Activated CD4-positive, alpha-beta T cell treated with anti-CD3 and anti-CD28 coated beads, Interleukin-2, amount 10 ng/mL, durations not matched to agents 24 days and 14 days (primary cell): ENCODE measurements around the gene TOMM40. TPM values are rescaled to one million over a fixed set of nuclear protein-coding genes. Genes with fewer than 3 reads are reported as not detected.
"Not testable (repeated sequence)": the region's sequence is repeated elsewhere in the genome, so short reads cannot be mapped to it uniquely, and the experiment has no call there.

Experiments used
- DNase-seq: peaks from one replicate; pipeline ENCODE4 v3.0.0; 2022
- H3K27ac Mint-ChIP-seq: one replicate; pipeline ENCODE4 v1.8.0; 2022; ENCODE audit warnings: mild to moderate bottlenecking, mixed read lengths
- H3K27me3 Mint-ChIP-seq: one replicate; pipeline ENCODE4 v1.8.0; 2022; ENCODE audit warnings: mixed read lengths
- H3K36me3 Mint-ChIP-seq: one replicate; pipeline ENCODE4 v1.8.0; 2022; ENCODE audit warnings: low read depth, mild to moderate bottlenecking, mixed read lengths
- H3K4me1 Mint-ChIP-seq: one replicate; pipeline ENCODE4 v1.8.0; 2021; ENCODE audit warnings: mixed read lengths
- H3K4me3 Mint-ChIP-seq: one replicate; pipeline ENCODE4 v1.8.0; 2022; ENCODE audit warnings: mild to moderate bottlenecking, moderate library complexity, mixed read lengths
- H3K9me3 Mint-ChIP-seq: one replicate; pipeline ENCODE4 v1.8.0; 2021; ENCODE audit warnings: mixed read lengths
- intact Hi-C: fragments of 100-400 bp; cut with micrococcal nuclease; formaldehyde crosslinking; loops from one replicate; pipeline ENCODE4 v1.15.1; 2023
- total RNA-seq: library from RNA; stranded (reverse); gene quantifications from 2 replicates; pipeline ENCODE4 v1.2.3, GENCODE V29; 2022

Gene TOMM40
- total RNA-seq, 1 donor from 2014 or later, result 213 TPM

- intact Hi-C loops, result no loop called here
- Mint-ChIP-seq H3K4me1 (peaks cover 22% of the 10 kb centered on the region), H3K36me3 (peaks cover 61% of the 10 kb centered on the region), H3K27me3 (no peaks in the 10 kb centered on the region), H3K27ac (no peak overlapping the region), H3K4me3 (no peak overlapping the region), H3K9me3 (peaks cover 4% of the 10 kb centered on the region)
- DNase-seq, result no peak
These were observed 3.9 kb downstream of the TOMM40 start for GRCh38 chr19:44894946-44895345.

DNA sequence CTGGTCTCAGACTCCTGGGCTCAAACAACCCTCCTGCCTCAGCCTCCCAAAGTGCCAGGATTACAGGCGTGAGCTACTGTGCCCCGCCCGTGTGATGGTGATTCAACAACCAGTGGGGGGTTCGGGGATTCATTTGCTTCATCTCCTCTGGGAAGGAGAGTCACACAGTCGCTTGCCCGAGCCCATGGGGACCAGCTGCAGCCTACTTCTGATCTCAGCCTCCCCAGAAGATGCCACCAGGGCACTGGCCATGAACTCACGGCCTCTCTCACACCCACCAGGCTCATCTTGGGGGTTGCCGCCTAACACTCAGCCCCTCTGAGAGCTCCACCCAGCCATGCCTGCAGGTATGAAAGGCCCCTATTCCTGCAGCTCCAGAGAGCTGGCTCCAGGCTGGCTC, 6.8 kb downstream of the TOMM40 start:
- H3K4me1 Mint-ChIP-seq, result peaks cover 5% of the 10 kb centered on the region
- H3K27ac Mint-ChIP-seq, result no peak overlapping the region
- no peaks in the 10 kb centered on the region for H3K9me3 Mint-ChIP-seq
- no peaks in the 10 kb centered on the region for H3K27me3 Mint-ChIP-seq
- intact Hi-C loops, result no loop called here
- no peak for DNase-seq
- H3K36me3 Mint-ChIP-seq, result peaks cover 64% of the 10 kb centered on the region
- H3K4me3 Mint-ChIP-seq, result no peak overlapping the region

- peaks cover 2% of the 10 kb centered on the region for H3K27me3 Mint-ChIP-seq
- no peaks in the 10 kb centered on the region for H3K9me3 Mint-ChIP-seq
- intact Hi-C loops, result no loop called here
- DNase-seq, result no peak
- H3K27ac Mint-ChIP-seq, result no peak overlapping the region
- peaks cover 51% of the 10 kb centered on the region for H3K36me3 Mint-ChIP-seq
- H3K4me3 Mint-ChIP-seq, result no peak overlapping the region
- no peaks in the 10 kb centered on the region for H3K4me1 Mint-ChIP-seq
These were observed 9.5 kb downstream of the TOMM40 start for GRCh38 chr19:44900328-44901244.

GRCh38 chr19:44903216-44903601, 12.2 kb downstream of the TOMM40 start:
- DNase-seq, result no peak
- Mint-ChIP-seq H3K27ac (no peak overlapping the region), H3K27me3 (peaks cover 15% of the 10 kb centered on the region), H3K36me3 (peaks cover 34% of the 10 kb centered on the region), H3K4me1 (peaks cover 5% of the 10 kb centered on the region), H3K4me3 (no peak overlapping the region), H3K9me3 (no peaks in the 10 kb centered on the region)
- intact Hi-C loops, result loop anchor here (1.0 kb wide), 1 partner anchor 48 kb away; no protein-coding TSS in a partner anchor

DNA sequence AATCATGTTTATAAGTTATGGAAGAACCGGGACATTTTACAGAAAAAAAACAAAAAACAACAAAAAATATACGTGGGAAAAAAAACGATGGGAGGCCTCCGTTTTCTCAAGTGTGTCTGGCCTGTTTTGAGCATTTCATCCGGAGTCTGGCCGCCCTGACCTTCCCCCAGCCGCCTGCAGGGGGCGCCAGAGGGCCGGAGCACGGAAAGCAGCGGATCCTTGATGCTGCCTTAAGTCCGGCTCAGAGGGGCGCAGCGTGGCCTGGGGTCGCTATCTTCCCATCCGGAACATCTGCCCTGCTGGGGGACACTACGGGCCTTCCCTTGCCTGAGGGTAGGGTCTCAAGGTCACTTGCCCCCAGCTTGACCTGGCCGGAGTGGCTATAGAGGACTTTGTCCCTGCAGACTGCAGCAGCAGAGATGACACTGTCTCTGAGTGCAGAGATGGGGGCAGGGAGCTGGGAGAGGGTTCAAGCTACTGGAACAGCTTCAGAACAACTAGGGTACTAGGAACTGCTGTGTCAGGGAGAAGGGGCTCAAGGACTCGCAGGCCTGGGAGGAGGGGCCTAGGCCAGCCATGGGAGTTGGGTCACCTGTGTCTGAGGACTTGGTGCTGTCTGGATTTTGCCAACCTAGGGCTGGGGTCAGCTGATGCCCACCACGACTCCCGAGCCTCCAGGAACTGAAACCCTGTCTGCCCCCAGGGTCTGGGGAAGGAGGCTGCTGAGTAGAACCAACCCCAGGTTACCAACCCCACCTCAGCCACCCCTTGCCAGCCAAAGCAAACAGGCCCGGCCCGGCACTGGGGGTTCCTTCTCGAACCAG, 12.8 kb downstream of the TOMM40 start:
- H3K27ac Mint-ChIP-seq, result no peak overlapping the region
- H3K27me3 Mint-ChIP-seq, result peaks cover 15% of the 10 kb centered on the region
- peaks cover 5% of the 10 kb centered on the region for H3K4me1 Mint-ChIP-seq
- H3K9me3 Mint-ChIP-seq, result no peaks in the 10 kb centered on the region
- DNase-seq, result peak; percentile 93
- no peak overlapping the region for H3K4me3 Mint-ChIP-seq
- H3K36me3 Mint-ChIP-seq, result peaks cover 33% of the 10 kb centered on the region
- intact Hi-C loops, result loop anchor here (1.0 kb wide), 1 partner anchor 47 kb away; no protein-coding TSS in a partner anchor

GRCh38 chr19:44904426-44904994, 13.5 kb downstream of the TOMM40 start:
- peaks cover 31% of the 10 kb centered on the region for H3K36me3 Mint-ChIP-seq
- no peak for DNase-seq
- intact Hi-C loops, result no loop called here

GRCh38 chr19:44905437-44906160, 14.5 kb downstream of the TOMM40 start, which contains the start of gene APOE:
TSS of gene APOE (plus strand) at chr19:44905796. CDS start at chr19:44906625, 829 bp downstream.
- H3K4me1 Mint-ChIP-seq, result peaks cover 9% of the 10 kb centered on the region
- peaks cover 22% of the 10 kb centered on the region for H3K36me3 Mint-ChIP-seq
- peak within 1 kb of the TSS; percentile 11 for H3K4me3 Mint-ChIP-seq
- H3K27me3 Mint-ChIP-seq, result peaks cover 15% of the 10 kb centered on the region
- no peaks in the 10 kb centered on the region for H3K9me3 Mint-ChIP-seq
- intact Hi-C loops, result no loop called here
- no peak for DNase-seq
- peak within 1 kb of the TSS; percentile 21 for H3K27ac Mint-ChIP-seq

More at GRCh38 chr19:44904426-44904994, 13.5 kb downstream of the TOMM40 start:
- Mint-ChIP-seq H3K4me3 (no peak overlapping the region), H3K4me1 (peaks cover 5% of the 10 kb centered on the region), H3K9me3 (no peaks in the 10 kb centered on the region), H3K27ac (no peak overlapping the region), H3K27me3 (peaks cover 15% of the 10 kb centered on the region)

- intact Hi-C loops, result no loop called here
These were observed 16.6 kb downstream of the TOMM40 start for GRCh38 chr19:44907613-44908012.

GRCh38 chr19:44908074-44908835, 17.2 kb downstream of the TOMM40 start:
- no peak overlapping the region for H3K4me3 Mint-ChIP-seq
- no peak for DNase-seq

More at GRCh38 chr19:44907613-44908012, 16.6 kb downstream of the TOMM40 start:
- H3K27ac Mint-ChIP-seq, result no peak overlapping the region
- H3K9me3 Mint-ChIP-seq, result no peaks in the 10 kb centered on the region
- peaks cover 11% of the 10 kb centered on the region for H3K36me3 Mint-ChIP-seq
- peaks cover 10% of the 10 kb centered on the region for H3K4me1 Mint-ChIP-seq
- H3K27me3 Mint-ChIP-seq, result peaks cover 23% of the 10 kb centered on the region
- no peak overlapping the region for H3K4me3 Mint-ChIP-seq
- no peak for DNase-seq

GRCh38 chr19:44908836-44909261, 17.8 kb downstream of the TOMM40 start:
- Mint-ChIP-seq H3K4me1 (peaks cover 10% of the 10 kb centered on the region), H3K36me3 (peaks cover 3% of the 10 kb centered on the region), H3K27me3 (peaks cover 27% of the 10 kb centered on the region), H3K9me3 (no peaks in the 10 kb centered on the region), H3K4me3 (no peak overlapping the region), H3K27ac (no peak overlapping the region)
- intact Hi-C loops, result no loop called here
- no peak for DNase-seq

More at GRCh38 chr19:44908074-44908835, 17.2 kb downstream of the TOMM40 start:
- Mint-ChIP-seq H3K4me1 (peaks cover 10% of the 10 kb centered on the region), H3K36me3 (peaks cover 7% of the 10 kb centered on the region), H3K9me3 (no peaks in the 10 kb centered on the region), H3K27me3 (peaks cover 24% of the 10 kb centered on the region), H3K27ac (no peak overlapping the region)
- intact Hi-C loops, result no loop called here

- Mint-ChIP-seq H3K9me3 (no peaks in the 10 kb centered on the region), H3K27ac (no peak overlapping the region), H3K36me3 (no peaks in the 10 kb centered on the region), H3K4me1 (peaks cover 19% of the 10 kb centered on the region), H3K4me3 (no peak overlapping the region), H3K27me3 (peaks cover 32% of the 10 kb centered on the region)
- no peak for DNase-seq
- intact Hi-C loops, result no loop called here
These were observed 18.7 kb downstream of the TOMM40 start for GRCh38 chr19:44909775-44910174.

GRCh38 chr19:44911896-44912295, 20.8 kb downstream of the TOMM40 start:
- H3K4me3 Mint-ChIP-seq, intact Hi-C loops, DNase-seq, H3K27ac Mint-ChIP-seq, H3K36me3 Mint-ChIP-seq, H3K9me3 Mint-ChIP-seq: not testable (repeated sequence)
- peaks cover 15% of the 10 kb centered on the region for H3K4me1 Mint-ChIP-seq
- H3K27me3 Mint-ChIP-seq, result peaks cover 20% of the 10 kb centered on the region
